ENCODE results near the gene SDHB.

The SDHB gene

GRCh38 chr1:17053685-17054410 lies at the start of gene SDHB:
SDHB (minus strand) TSS chr1:17054032; CDS start chr1:17054019, 13 bp downstream.
- peak; percentile 97 to 99 for DNase-seq (ENCODE audit: low read depth in 2 of 2, low spot score in 1 of 2)

- DNase-seq (ENCODE audit: low read depth in 2 of 2, low spot score in 1 of 2): no peak
Observed at GRCh38 chr1:17102232-17102631, 48.4 kb upstream of the SDHB start.

- no peak for DNase-seq (ENCODE audit: low read depth in 2 of 2, low spot score in 1 of 2)
Observed at GRCh38 chr1:17101261-17101660, 47.4 kb upstream of the SDHB start.

GRCh38 chr1:17099616-17100340 lies 45.9 kb upstream of the SDHB start:
- no peak for DNase-seq (ENCODE audit: low read depth in 2 of 2, low spot score in 1 of 2)

GRCh38 chr1:17098446-17099317 lies 44.9 kb upstream of the SDHB start:
- no peak for DNase-seq (ENCODE audit: low read depth in 2 of 2, low spot score in 1 of 2)

GRCh38 chr1:17097787-17098186 lies 44.0 kb upstream of the SDHB start:
- no peak for DNase-seq (ENCODE audit: low read depth in 2 of 2, low spot score in 1 of 2)

- DNase-seq (ENCODE audit: low read depth in 2 of 2, low spot score in 1 of 2): no peak
Observed at GRCh38 chr1:17097147-17097546, 43.3 kb upstream of the SDHB start.

GRCh38 chr1:17096584-17096983 lies 42.8 kb upstream of the SDHB start:
- no peak for DNase-seq (ENCODE audit: low read depth in 2 of 2, low spot score in 1 of 2)

GRCh38 chr1:17095141-17095540 lies 41.3 kb upstream of the SDHB start:
- DNase-seq (ENCODE audit: low read depth in 2 of 2, low spot score in 1 of 2): no peak

- DNase-seq (ENCODE audit: low read depth in 2 of 2, low spot score in 1 of 2): no peak
Observed at GRCh38 chr1:17094664-17095063, 40.8 kb upstream of the SDHB start.

GRCh38 chr1:17093822-17094393 lies 40.1 kb upstream of the SDHB start:
- no peak for DNase-seq (ENCODE audit: low read depth in 2 of 2, low spot score in 1 of 2)

GRCh38 chr1:17091252-17091651 lies 37.4 kb upstream of the SDHB start:
- DNase-seq (ENCODE audit: low read depth in 2 of 2, low spot score in 1 of 2): no peak

GRCh38 chr1:17089506-17089905 lies 35.7 kb upstream of the SDHB start:
- DNase-seq (ENCODE audit: low read depth in 2 of 2, low spot score in 1 of 2): no peak

GRCh38 chr1:17086751-17087150 lies 32.9 kb upstream of the SDHB start:
- no peak for DNase-seq (ENCODE audit: low read depth in 2 of 2, low spot score in 1 of 2)

- no peak for DNase-seq (ENCODE audit: low read depth in 2 of 2, low spot score in 1 of 2)
Observed at GRCh38 chr1:17084787-17085186, 31.0 kb upstream of the SDHB start.

- no peak for DNase-seq (ENCODE audit: low read depth in 2 of 2, low spot score in 1 of 2)
Observed at GRCh38 chr1:17082761-17083160, 28.9 kb upstream of the SDHB start.

GRCh38 chr1:17081439-17081838 lies 27.6 kb upstream of the SDHB start:
- DNase-seq (ENCODE audit: low read depth in 2 of 2, low spot score in 1 of 2): no peak

- no peak for DNase-seq (ENCODE audit: low read depth in 2 of 2, low spot score in 1 of 2)
Observed at GRCh38 chr1:17080880-17081279, 27.0 kb upstream of the SDHB start.

GRCh38 chr1:17080085-17080759 lies 26.4 kb upstream of the SDHB start:
- DNase-seq (ENCODE audit: low read depth in 2 of 2, low spot score in 1 of 2): no peak

- DNase-seq (ENCODE audit: low read depth in 2 of 2, low spot score in 1 of 2): no peak
Observed at GRCh38 chr1:17078991-17079868, 25.4 kb upstream of the SDHB start.

Measured in stimulated activated CD8-positive, alpha-beta memory T cell treated with anti-CD3 and anti-CD28 coated beads, Interleukin-4, amount 100 ng/mL, for 1 hour (primary cell).